PC-3 (cell line): ENCODE measurements around the gene CNTN4. TPM values are rescaled to one million over a fixed set of nuclear protein-coding genes. Genes with fewer than 3 reads are reported as not detected.

Experiments
- ATAC-seq: fragments of 200-7000 bp; cut with Tn5 transposase; 2 replicates; pipeline ENCODE4 v1.9.1; 2020; ENCODE audit warnings: mild to moderate bottlenecking, moderate library complexity
- BruUV-seq: library from RNA; stranded (reverse); fragments of 400-500 nt; replicated peaks from 2 replicates; lab custom pipeline; 2021; lab: Mats Ljungman, UMichigan
- CTCF ChIA-PET: fragments of 300-600 bp; sonication (Branson Sonifier 250); formaldehyde crosslinking; loops from one replicate; lab custom pipeline; 2022; ENCODE audit warnings: antibody characterized with exemption; lab: Charles Lee
- POLR2A ChIA-PET: fragments of 300-600 bp; sonication (Branson Sonifier 250); formaldehyde crosslinking; loops from one replicate; lab custom pipeline; 2022; ENCODE audit warnings: antibody characterized with exemption; ENCODE audit not compliant: unreplicated experiment; lab: Charles Lee
- DNase-seq: peaks from one replicate; pipeline ENCODE4 v3.0.0-alpha.2; 2015
- H2AFZ ChIP-seq: fragments of 300-600 bp; sonication (generic); 2 replicates; pipeline ENCODE4 v1.6.0; 2016; ENCODE audit warnings: antibody characterized with exemption, low read length
- H3F3A ChIP-seq: fragments of 300-600 bp; sonication (generic); one replicate; pipeline ENCODE4 v1.6.0; 2017; ENCODE audit warnings: antibody characterized with exemption, low read length, control low read depth, mild to moderate bottlenecking; ENCODE audit not compliant: unreplicated experiment
- H3K27ac ChIP-seq: fragments of 300-600 bp; sonication (generic); 2 replicates; pipeline ENCODE4 v1.5.1; 2016; ENCODE audit warnings: mild to moderate bottlenecking, low read length
- H3K27me3 ChIP-seq: fragments of 300-600 bp; sonication (generic); 2 replicates; pipeline ENCODE4 v1.6.1; 2016; ENCODE audit warnings: low read length, mixed read lengths
- H3K36me3 ChIP-seq: fragments of 300-600 bp; sonication (generic); 2 replicates; pipeline ENCODE4 v1.6.1; 2016; ENCODE audit warnings: low read depth, mixed run types, low read length, mixed read lengths
- H3K4me1 ChIP-seq: fragments of 300-600 bp; sonication (generic); 2 replicates; pipeline ENCODE4 v1.5.1; 2016; ENCODE audit warnings: low read length; ENCODE audit not compliant: insufficient read depth
- H3K4me2 ChIP-seq: fragments of 300-600 bp; sonication (generic); 2 replicates; pipeline ENCODE4 v1.6.0; 2016; ENCODE audit warnings: low read length
- H3K4me3 ChIP-seq: fragments of 300-600 bp; sonication (generic); 2 replicates; pipeline ENCODE4 v1.5.1; 2016; ENCODE audit warnings: mild to moderate bottlenecking, low read length, mixed read lengths
- H3K79me2 ChIP-seq: fragments of 300-600 bp; sonication (generic); 2 replicates; pipeline ENCODE4 v1.6.1; 2017; ENCODE audit warnings: low read length, mixed read lengths
- H3K9ac ChIP-seq: fragments of 300-600 bp; sonication (generic); 2 replicates; pipeline ENCODE4 v1.6.0; 2016; ENCODE audit warnings: mild to moderate bottlenecking, low read length
- H3K9me2 ChIP-seq: fragments of 300-600 bp; sonication (generic); replicated peaks from 2 replicates; pipeline ENCODE4 v1.6.1; 2016; ENCODE audit warnings: mixed run types, low read length, mixed read lengths
- H3K9me3 ChIP-seq: fragments of 300-600 bp; sonication (generic); 2 replicates; pipeline ENCODE4 v1.6.1; 2016; ENCODE audit warnings: low read length, mixed read lengths
- H4K20me1 ChIP-seq: fragments of 300-600 bp; sonication (generic); 2 replicates; pipeline ENCODE4 v1.6.1; 2016; ENCODE audit warnings: low read length, mixed read lengths
- CTCF ChIP-seq: fragments of 300-600 bp; sonication (generic); conservative IDR thresholded peaks from 2 replicates; pipeline ENCODE4 v1.5.1; 2017; ENCODE audit warnings: antibody characterized with exemption, low read depth, mild to moderate bottlenecking, low read length
- EZH2 ChIP-seq: fragments of 300-600 bp; sonication (generic); IDR thresholded peaks from one replicate; pipeline ENCODE4 v1.6.1; 2017; ENCODE audit warnings: antibody characterized with exemption, mild to moderate bottlenecking, low read length; ENCODE audit not compliant: unreplicated experiment
- EZH2phosphoT487 ChIP-seq: fragments of 300-600 bp; sonication (generic); IDR thresholded peaks from 2 replicates; pipeline ENCODE4 v1.6.1; 2018; ENCODE audit warnings: mild to moderate bottlenecking, antibody characterized with exemption, low read length, borderline replicate concordance
- intact Hi-C: fragments of 100-400 bp; cut with micrococcal nuclease; formaldehyde crosslinking; loops from 2 replicates; pipeline ENCODE4 v1.9.0; 2023
- total RNA-seq: library from RNA; depleted of rRNA; stranded (reverse); fragments of >200 nt; gene quantifications from 2 replicates; pipeline ENCODE4 v1.2.3, GENCODE V29; 2014

The CNTN4 gene
- total RNA-seq, 1 experiment from 2014 or later: not detected

GRCh38 chr3:2948882-2949281 is 850.2 kb downstream of the CNTN4 start:
- no peaks in the 10 kb centered on the region for H3K9me2 ChIP-seq
- H3K9me3 ChIP-seq: peaks cover 16% of the 10 kb centered on the region; the same call in 1 of the 2 replicates
- H4K20me1 ChIP-seq: no peaks in the 10 kb centered on the region
- H3K36me3 ChIP-seq: no peaks in the 10 kb centered on the region
- DNase-seq (no peak), ATAC-seq (no peak)
- no peak overlapping the region for H2AFZ ChIP-seq
- no peaks in the 10 kb centered on the region for H3F3A ChIP-seq
- H3K4me1 ChIP-seq: no peaks in the 10 kb centered on the region
- POLR2A ChIA-PET: no interaction called here
- TF ChIP-seq EZH2phosphoT487: no peak
- no peak for TF ChIP-seq CTCF
- no peak for TF ChIP-seq EZH2
- H3K79me2 ChIP-seq: no peaks in the 10 kb centered on the region
- intact Hi-C loops: no loop called here
- CTCF ChIA-PET: no interaction called here
- H3K27me3 ChIP-seq: no peaks in the 10 kb centered on the region
- no peak overlapping the region for H3K9ac ChIP-seq
- H3K4me3 ChIP-seq: no peak overlapping the region
- H3K27ac ChIP-seq: no peak overlapping the region
- BruUV-seq: no TSS peak
- no peak overlapping the region for H3K4me2 ChIP-seq

- intact Hi-C loops: no loop called here
- ChIA-PET POLR2A (no interaction called here), CTCF (no interaction called here)
- no peaks in the 10 kb centered on the region for H3F3A ChIP-seq
- H3K4me2 ChIP-seq: no peak overlapping the region
- H3K9me2 ChIP-seq: no peaks in the 10 kb centered on the region
- no peak overlapping the region for H3K27ac ChIP-seq
- H3K9me3 ChIP-seq: peaks cover 16% of the 10 kb centered on the region; the same call in 1 of the 2 replicates
- H2AFZ ChIP-seq: no peak overlapping the region
- ATAC-seq (no peak), DNase-seq (no peak)
- H3K36me3 ChIP-seq: no peaks in the 10 kb centered on the region
- H3K4me3 ChIP-seq: no peak overlapping the region
- H3K4me1 ChIP-seq: no peaks in the 10 kb centered on the region
- TF ChIP-seq EZH2phosphoT487 (no peak), EZH2 (no peak), CTCF (no peak)
- H3K79me2 ChIP-seq: no peaks in the 10 kb centered on the region
- no peak overlapping the region for H3K9ac ChIP-seq
- H3K27me3 ChIP-seq: no peaks in the 10 kb centered on the region
- no TSS peak for BruUV-seq
- H4K20me1 ChIP-seq: no peaks in the 10 kb centered on the region
These were observed 851.5 kb downstream of the CNTN4 start for GRCh38 chr3:2950159-2950558.

DNA sequence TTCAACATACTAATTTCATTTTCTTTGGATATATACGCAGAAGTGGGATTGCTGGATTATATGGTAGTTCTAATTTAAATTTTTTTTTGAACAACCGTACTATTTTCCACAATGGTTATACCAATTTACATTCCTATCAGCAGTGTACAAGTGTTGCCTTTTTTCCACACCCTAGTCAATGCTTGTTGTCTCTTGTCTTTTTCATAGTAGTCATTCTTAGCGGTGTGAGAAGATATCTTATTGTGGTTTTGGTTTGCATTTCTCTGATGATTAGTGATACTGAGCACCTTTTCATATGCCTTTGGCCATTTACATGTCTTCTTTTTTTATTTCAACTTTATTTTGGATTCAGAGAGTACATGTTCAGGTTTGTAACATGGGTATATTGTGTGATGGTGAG is 858.4 kb downstream of the CNTN4 start:
- TF ChIP-seq CTCF: no peak
- TF ChIP-seq EZH2phosphoT487: no peak
- no peak for TF ChIP-seq EZH2
- no peaks in the 10 kb centered on the region for H3K9me2 ChIP-seq
- no peaks in the 10 kb centered on the region for H3K36me3 ChIP-seq
- H3K27ac ChIP-seq: no peak overlapping the region
- POLR2A ChIA-PET: no interaction called here
- no TSS peak for BruUV-seq
- CTCF ChIA-PET: no interaction called here
- 0 out of 2 replicates have a peak, but pooled peaks cover 16% of the 10 kb centered on the region for H3K9me3 ChIP-seq
- H2AFZ ChIP-seq: no peak overlapping the region
- ATAC-seq: no peak
- H3F3A ChIP-seq: no peaks in the 10 kb centered on the region
- intact Hi-C loops: no loop called here
- H3K4me3 ChIP-seq: no peak overlapping the region
- no peaks in the 10 kb centered on the region for H3K27me3 ChIP-seq
- DNase-seq: no peak
- H3K9ac ChIP-seq: no peak overlapping the region
- H3K4me2 ChIP-seq: no peak overlapping the region
- no peaks in the 10 kb centered on the region for H3K4me1 ChIP-seq
- H4K20me1 ChIP-seq: no peaks in the 10 kb centered on the region
- no peaks in the 10 kb centered on the region for H3K79me2 ChIP-seq
